ENCODE measurements around the gene ABCC1. TPM values are rescaled to one million over a fixed set of nuclear protein-coding genes. Genes with fewer than 3 reads are reported as not detected.

ABCC1 gene
- total RNA-seq, 2 donors from 2014 or later: 22.0 to 22.2 TPM

- intact Hi-C loops (cut with DNase I): no loop called here
- no peak overlapping the region for H3K27ac ChIP-seq
Measured at GRCh38 chr16:16059895-16060590, 110.6 kb downstream of the ABCC1 start.

GRCh38 chr16:16062023-16062937 lies 112.9 kb downstream of the ABCC1 start:
- no peak overlapping the region for H3K27ac ChIP-seq
- no peaks in the 10 kb centered on the region for H3K4me1 ChIP-seq
- TF ChIP-seq CTCF (IDR thresholded peaks at IDR 0.05): no peak
- H3K27me3 ChIP-seq: no peaks in the 10 kb centered on the region
- H3K36me3 ChIP-seq: no peaks in the 10 kb centered on the region
- intact Hi-C loops (cut with DNase I): no loop called here
- H3K9me3 ChIP-seq: no peaks in the 10 kb centered on the region
- no peak overlapping the region for H3K4me3 ChIP-seq
- DNase-seq: no peak
- H3K9ac ChIP-seq (ENCODE audit: low read depth in 2 of 2, low read length in 2 of 2): no peak overlapping the region

More at GRCh38 chr16:16059895-16060590, 110.6 kb downstream of the ABCC1 start:
- H3K36me3 ChIP-seq: no peaks in the 10 kb centered on the region
- no peak overlapping the region for H3K4me3 ChIP-seq
- H3K9ac ChIP-seq (ENCODE audit: low read depth in 2 of 2, low read length in 2 of 2): no peak overlapping the region
- no peaks in the 10 kb centered on the region for H3K4me1 ChIP-seq
- no peak for TF ChIP-seq CTCF (IDR thresholded peaks at IDR 0.05)
- no peak for DNase-seq
- no peaks in the 10 kb centered on the region for H3K9me3 ChIP-seq
- H3K27me3 ChIP-seq: no peaks in the 10 kb centered on the region

GRCh38 chr16:16063683-16064082 lies 114.3 kb downstream of the ABCC1 start:
- H3K27me3 ChIP-seq: no peaks in the 10 kb centered on the region
- no peak for DNase-seq
- H3K27ac ChIP-seq: no peak overlapping the region
- H3K9me3 ChIP-seq: no peaks in the 10 kb centered on the region
- intact Hi-C loops (cut with DNase I): no loop called here
- TF ChIP-seq CTCF (IDR thresholded peaks at IDR 0.05): no peak
- no peaks in the 10 kb centered on the region for H3K36me3 ChIP-seq
- H3K4me1 ChIP-seq: no peaks in the 10 kb centered on the region
- H3K4me3 ChIP-seq: no peak overlapping the region
- H3K9ac ChIP-seq (ENCODE audit: low read depth in 2 of 2, low read length in 2 of 2): no peak overlapping the region

- no peaks in the 10 kb centered on the region for H3K4me1 ChIP-seq
- TF ChIP-seq CTCF (IDR thresholded peaks at IDR 0.05): no peak
- H3K9me3 ChIP-seq: no peaks in the 10 kb centered on the region
- no peaks in the 10 kb centered on the region for H3K36me3 ChIP-seq
- no peak overlapping the region for H3K9ac ChIP-seq (ENCODE audit: low read depth in 2 of 2, low read length in 2 of 2)
- intact Hi-C loops (cut with DNase I): no loop called here
- H3K27ac ChIP-seq: no peak overlapping the region
- H3K27me3 ChIP-seq: no peaks in the 10 kb centered on the region
- no peak overlapping the region for H3K4me3 ChIP-seq
- DNase-seq: no peak
Measured at GRCh38 chr16:16064874-16065384, 115.5 kb downstream of the ABCC1 start.

GRCh38 chr16:16067127-16067526 lies 117.7 kb downstream of the ABCC1 start:
- no peak for DNase-seq

More at GRCh38 chr16:16067127-16067526, 117.7 kb downstream of the ABCC1 start:
- Histone ChIP-seq H3K9me3 (no peaks in the 10 kb centered on the region), H3K27ac (no peak overlapping the region), H3K9ac (ENCODE audit: low read depth in 2 of 2, low read length in 2 of 2) (no peak overlapping the region), H3K36me3 (no peaks in the 10 kb centered on the region), H3K27me3 (no peaks in the 10 kb centered on the region), H3K4me1 (no peaks in the 10 kb centered on the region), H3K4me3 (no peak overlapping the region)
- TF ChIP-seq CTCF (IDR thresholded peaks at IDR 0.05): no peak
- intact Hi-C loops (cut with DNase I): no loop called here

Measured in colonic mucosa (tissue), 4 donors.